Measurements from ENCODE around the gene NOSIP. TPM values are rescaled to one million over a fixed set of nuclear protein-coding genes. Genes with fewer than 3 reads are reported as not detected.

Gene NOSIP
- total RNA-seq, 1 donor from 2014 or later, result 172 TPM

GRCh38 chr19:49574206-49574755 is 6.1 kb downstream of the NOSIP start:
- intact Hi-C loops (cut with micrococcal nuclease), result no loop called here

GRCh38 chr19:49573425-49573824 is 6.9 kb downstream of the NOSIP start:
- intact Hi-C loops (cut with micrococcal nuclease), result no loop called here

- intact Hi-C loops (cut with micrococcal nuclease), result no loop called here
Observed at GRCh38 chr19:49573009-49573408, 7.3 kb downstream of the NOSIP start.

GRCh38 chr19:49570997-49571676 is 9.2 kb downstream of the NOSIP start:
- intact Hi-C loops (cut with micrococcal nuclease), result loop anchor here (1.0 kb wide), 3 partner anchors 24 to 97 kb away; partner anchors contain the start of gene FLT3LG

- intact Hi-C loops (cut with micrococcal nuclease), result loop anchor here (1.0 kb wide), 3 partner anchors 23 to 96 kb away; partner anchors contain the start of gene FLT3LG
Observed at GRCh38 chr19:49570138-49570856, 10.1 kb downstream of the NOSIP start.

GRCh38 chr19:49567861-49568441 is 12.4 kb downstream of the NOSIP start:
- intact Hi-C loops (cut with micrococcal nuclease), result loop anchor here (1.0 kb wide), 1 partner anchor 8 kb away; no protein-coding TSS in a partner anchor

GRCh38 chr19:49566302-49566701 is 14.1 kb downstream of the NOSIP start:
- intact Hi-C loops (cut with micrococcal nuclease), result no loop called here

- intact Hi-C loops (cut with micrococcal nuclease), result no loop called here
Observed at GRCh38 chr19:49565261-49565660, 15.1 kb downstream of the NOSIP start.

- intact Hi-C loops (cut with micrococcal nuclease), result loop anchor here (1.0 kb wide), 1 partner anchor 10 kb away; no protein-coding TSS in a partner anchor
Observed at GRCh38 chr19:49564616-49565045, 15.7 kb downstream of the NOSIP start.

- intact Hi-C loops (cut with micrococcal nuclease), result loop anchor here (1.0 kb wide), 1 partner anchor 8 kb away; no protein-coding TSS in a partner anchor
Observed at GRCh38 chr19:49560358-49560900, 19.9 kb downstream of the NOSIP start.

- intact Hi-C loops (cut with micrococcal nuclease), result loop anchor here (1.0 kb wide), 1 partner anchor 8 kb away; no protein-coding TSS in a partner anchor
Observed at GRCh38 chr19:49559928-49560327, 20.4 kb downstream of the NOSIP start.

- intact Hi-C loops (cut with micrococcal nuclease), result no loop called here
Observed at GRCh38 chr19:49559443-49559842, 20.9 kb downstream of the NOSIP start.

GRCh38 chr19:49558591-49558990 is 21.8 kb downstream of the NOSIP start:
- intact Hi-C loops (cut with micrococcal nuclease), result no loop called here

GRCh38 chr19:49557641-49558325 is 22.6 kb downstream of the NOSIP start:
- intact Hi-C loops (cut with micrococcal nuclease), result no loop called here

GRCh38 chr19:49556412-49557398 is 23.7 kb downstream of the NOSIP start:
- intact Hi-C loops (cut with micrococcal nuclease), result no loop called here

GRCh38 chr19:49555600-49556411 is 24.6 kb downstream of the NOSIP start:
- intact Hi-C loops (cut with micrococcal nuclease), result no loop called here

GRCh38 chr19:49554701-49555181 is 25.6 kb downstream of the NOSIP start:
- intact Hi-C loops (cut with micrococcal nuclease), result loop anchor here (1.0 kb wide), 1 partner anchor 10 kb away; no protein-coding TSS in a partner anchor

Data from T-helper 2 cell treated with Interferon-gamma antibody and Interleukin-4, amounts not matched to agents 100 ng/mL and 5 ng/mL, for 36 hours (primary cell).